ENCODE measurements around the gene CTBP1.

DNA sequence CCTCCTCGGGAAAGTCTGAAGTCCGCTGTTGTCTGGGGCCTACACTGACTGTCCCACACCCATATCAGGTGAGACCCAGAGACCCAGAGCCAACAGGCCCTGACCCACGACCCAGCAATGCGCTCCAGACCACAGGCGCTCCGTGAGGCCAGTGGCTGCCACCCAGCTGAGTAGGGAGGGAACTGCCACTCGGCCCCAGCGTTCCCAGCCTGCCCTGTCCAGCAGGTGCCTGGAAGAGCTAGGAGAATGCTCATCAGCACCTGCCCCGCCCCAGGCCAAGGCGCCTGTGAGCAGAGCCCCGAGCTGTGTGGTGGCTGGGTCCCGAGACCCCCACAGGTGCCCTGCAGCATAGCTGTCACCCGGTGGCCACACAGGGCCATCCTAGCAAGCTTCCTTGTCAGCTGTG is 79.2 kb downstream of the CTBP1 start:
- TF ChIP-seq, protein P1, sequence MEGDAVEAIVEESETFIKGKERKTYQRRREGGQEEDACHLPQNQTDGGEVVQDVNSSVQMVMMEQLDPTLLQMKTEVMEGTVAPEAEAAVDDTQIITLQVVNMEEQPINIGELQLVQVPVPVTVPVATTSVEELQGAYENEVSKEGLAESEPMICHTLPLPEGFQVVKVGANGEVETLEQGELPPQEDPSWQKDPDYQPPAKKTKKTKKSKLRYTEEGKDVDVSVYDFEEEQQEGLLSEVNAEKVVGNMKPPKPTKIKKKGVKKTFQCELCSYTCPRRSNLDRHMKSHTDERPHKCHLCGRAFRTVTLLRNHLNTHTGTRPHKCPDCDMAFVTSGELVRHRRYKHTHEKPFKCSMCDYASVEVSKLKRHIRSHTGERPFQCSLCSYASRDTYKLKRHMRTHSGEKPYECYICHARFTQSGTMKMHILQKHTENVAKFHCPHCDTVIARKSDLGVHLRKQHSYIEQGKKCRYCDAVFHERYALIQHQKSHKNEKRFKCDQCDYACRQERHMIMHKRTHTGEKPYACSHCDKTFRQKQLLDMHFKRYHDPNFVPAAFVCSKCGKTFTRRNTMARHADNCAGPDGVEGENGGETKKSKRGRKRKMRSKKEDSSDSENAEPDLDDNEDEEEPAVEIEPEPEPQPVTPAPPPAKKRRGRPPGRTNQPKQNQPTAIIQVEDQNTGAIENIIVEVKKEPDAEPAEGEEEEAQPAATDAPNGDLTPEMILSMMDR (IDR thresholded peaks at IDR 0.05; ENCODE audit: low read depth, low read length), result no peak
- TF ChIP-seq EZH2phosphoT487 (IDR thresholded peaks at IDR 0.05; ENCODE audit: low read depth), result no peak
